GM12864 (cell line): ENCODE measurements around the gene ADCY4.

ENCODE experiments used
- DNase-seq: peaks from one replicate; pipeline ENCODE4 v3.0.0-alpha.2; 2011; ENCODE audit warnings: low read depth
- H3K4me3 ChIP-seq: 2 replicates; pipeline ENCODE4 v1.5.1; 2011; ENCODE audit warnings: mild to moderate bottlenecking, low read depth, low read length, control low read depth
- TF ChIP-seq, protein P1 (sequence below): IDR thresholded peaks from 2 replicates; pipeline ENCODE4 v1.5.1; 2011; ENCODE audit warnings: low read depth, mild to moderate bottlenecking, moderate library complexity, low read length, control low read depth, inconsistent platforms; ENCODE audit errors: missing control alignments

The ADCY4 gene

DNA sequence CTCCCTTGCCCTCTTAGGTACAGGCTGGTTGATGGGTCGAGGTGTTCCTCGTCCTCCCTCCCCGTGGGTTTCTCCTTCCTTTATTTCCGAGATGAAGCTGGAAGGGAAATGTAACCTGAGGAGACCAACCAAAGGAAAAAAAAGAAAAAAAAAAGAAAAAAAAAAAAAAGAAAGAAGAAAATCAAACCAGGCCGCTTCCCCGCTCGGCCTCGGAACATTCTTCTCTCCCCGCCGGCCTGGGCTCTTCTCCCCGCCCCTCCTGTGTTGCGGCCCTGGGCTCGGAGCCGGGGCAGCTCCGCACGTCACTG lies 31.5 kb upstream of the ADCY4 start:
- peak overlapping the region; percentile 41 for H3K4me3 ChIP-seq
- TF ChIP-seq, protein P1, sequence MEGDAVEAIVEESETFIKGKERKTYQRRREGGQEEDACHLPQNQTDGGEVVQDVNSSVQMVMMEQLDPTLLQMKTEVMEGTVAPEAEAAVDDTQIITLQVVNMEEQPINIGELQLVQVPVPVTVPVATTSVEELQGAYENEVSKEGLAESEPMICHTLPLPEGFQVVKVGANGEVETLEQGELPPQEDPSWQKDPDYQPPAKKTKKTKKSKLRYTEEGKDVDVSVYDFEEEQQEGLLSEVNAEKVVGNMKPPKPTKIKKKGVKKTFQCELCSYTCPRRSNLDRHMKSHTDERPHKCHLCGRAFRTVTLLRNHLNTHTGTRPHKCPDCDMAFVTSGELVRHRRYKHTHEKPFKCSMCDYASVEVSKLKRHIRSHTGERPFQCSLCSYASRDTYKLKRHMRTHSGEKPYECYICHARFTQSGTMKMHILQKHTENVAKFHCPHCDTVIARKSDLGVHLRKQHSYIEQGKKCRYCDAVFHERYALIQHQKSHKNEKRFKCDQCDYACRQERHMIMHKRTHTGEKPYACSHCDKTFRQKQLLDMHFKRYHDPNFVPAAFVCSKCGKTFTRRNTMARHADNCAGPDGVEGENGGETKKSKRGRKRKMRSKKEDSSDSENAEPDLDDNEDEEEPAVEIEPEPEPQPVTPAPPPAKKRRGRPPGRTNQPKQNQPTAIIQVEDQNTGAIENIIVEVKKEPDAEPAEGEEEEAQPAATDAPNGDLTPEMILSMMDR, result no peak

DNA sequence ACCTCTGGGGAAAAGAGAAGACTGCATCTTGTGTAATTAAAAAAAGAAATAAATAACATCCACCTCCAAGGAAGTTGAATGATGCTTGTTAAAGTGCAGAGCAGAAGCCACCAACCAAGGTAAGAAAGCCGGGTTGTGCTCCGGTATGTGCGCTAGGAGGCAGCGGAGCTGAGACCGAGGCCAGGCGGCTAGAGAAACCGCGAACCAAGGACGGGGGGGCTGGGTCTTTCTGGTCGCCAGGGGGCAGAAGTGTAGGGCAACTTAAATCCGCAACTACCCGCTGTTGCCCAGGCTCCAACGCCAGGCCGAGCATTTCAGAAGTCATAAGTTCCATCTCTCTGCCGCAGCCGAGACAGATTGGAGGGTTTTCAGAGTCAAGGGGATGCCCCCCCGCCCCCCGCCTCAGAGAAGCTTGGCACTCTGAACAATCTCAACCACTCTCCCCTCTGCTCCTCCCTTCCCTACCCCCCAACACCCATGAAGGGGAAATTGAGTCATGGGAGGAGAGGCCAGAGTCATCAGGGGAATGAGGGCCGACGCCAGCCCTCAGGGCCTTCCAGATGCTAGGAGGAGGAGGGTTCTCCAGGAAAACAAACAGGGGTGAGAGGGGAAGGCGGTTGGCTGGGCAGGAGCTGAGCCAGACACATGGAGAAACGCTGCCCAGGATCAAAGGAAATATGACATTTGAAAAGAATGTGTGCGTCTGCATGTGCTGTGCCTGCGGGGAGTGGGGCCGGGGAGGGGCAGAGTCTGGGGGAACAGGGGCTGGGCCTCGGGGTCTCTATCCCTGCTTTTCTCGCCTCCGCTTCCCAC lies 30.9 kb upstream of the ADCY4 start:
- H3K4me3 ChIP-seq, result peak overlapping the region; percentile 41
- TF ChIP-seq, protein P1, result peak; percentile 67
- DNase-seq, result peak; percentile 61

More for the DNA sequence above, 31.5 kb upstream of the ADCY4 start:
- DNase-seq, result no peak

DNA sequence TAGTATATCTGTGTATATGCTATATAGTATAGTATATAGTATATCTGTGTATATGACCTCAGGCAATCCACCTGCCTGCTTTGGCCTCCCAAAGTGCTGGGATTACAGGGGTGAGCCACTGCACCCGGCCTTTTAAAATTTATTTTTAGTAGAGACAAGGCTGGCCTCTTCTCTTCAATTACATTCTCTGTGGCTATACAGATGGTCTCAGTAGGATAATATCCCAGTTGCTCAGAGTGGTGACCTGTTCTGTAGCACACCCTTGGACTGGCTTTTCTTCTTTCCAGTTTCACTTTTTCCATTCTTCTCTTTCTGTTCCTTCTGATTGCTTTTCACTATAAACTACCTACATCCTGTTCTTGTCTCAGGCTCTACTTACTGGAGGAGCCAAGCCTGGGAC lies 30.0 kb upstream of the ADCY4 start:
- TF ChIP-seq, protein P1, result no peak
- no peak overlapping the region for H3K4me3 ChIP-seq
- DNase-seq, result no peak

DNA sequence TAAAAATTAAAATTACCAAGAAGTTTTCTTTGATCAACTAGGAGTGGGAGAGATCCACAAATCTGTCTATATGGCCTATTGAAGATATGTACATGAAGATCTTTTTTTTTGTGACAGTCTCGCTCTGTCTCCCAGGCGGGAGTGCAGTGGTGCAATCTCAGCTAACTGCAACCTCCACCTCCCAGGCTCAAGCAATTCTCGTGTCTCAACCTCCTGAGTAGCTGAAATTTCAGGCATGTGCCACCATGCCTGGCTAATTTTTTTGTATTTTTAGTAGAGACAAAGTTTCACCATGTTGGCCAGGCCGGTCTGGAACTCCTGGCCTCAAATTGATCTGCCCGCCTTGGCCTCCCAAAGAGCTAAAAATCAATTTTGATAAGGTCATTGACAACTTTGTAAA lies 28.5 kb upstream of the ADCY4 start:
- no peak for DNase-seq
- no peak overlapping the region for H3K4me3 ChIP-seq
- TF ChIP-seq, protein P1, result no peak

DNA sequence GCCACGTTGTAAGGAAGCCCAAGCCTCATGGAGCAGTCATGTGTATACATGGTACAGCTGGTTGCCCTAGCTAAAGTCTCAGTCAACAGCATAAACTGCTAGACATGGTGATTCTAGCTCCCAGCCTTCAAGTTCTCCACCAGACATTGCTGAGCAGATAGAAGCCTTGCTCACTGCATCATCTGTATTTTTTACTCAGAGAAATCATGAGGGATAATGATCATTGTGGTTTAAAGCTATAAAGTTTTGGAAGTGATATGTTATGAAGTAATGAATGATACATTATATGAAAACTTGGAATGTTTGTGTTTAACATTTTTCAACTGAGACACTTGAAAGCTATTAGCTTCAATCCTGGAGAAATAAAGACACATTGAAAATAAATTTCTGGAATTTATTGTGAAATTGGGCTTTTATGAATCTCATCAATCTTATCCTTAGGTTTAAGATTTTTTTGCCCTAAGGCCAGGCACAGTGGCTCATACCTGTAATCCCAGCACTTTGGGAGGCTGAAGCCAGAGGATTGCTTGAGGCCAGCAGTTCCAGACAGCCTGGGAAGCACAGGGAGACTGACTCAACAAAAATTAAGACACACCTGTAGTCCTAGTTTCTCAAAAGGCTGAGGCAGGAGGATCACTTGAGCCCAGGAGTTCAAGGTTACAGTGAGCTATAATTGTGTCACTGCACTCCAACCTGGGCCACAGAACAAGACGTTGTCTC lies 27.5 kb upstream of the ADCY4 start:
- no peak overlapping the region for H3K4me3 ChIP-seq
- TF ChIP-seq, protein P1, result no peak
- DNase-seq, result no peak

DNA sequence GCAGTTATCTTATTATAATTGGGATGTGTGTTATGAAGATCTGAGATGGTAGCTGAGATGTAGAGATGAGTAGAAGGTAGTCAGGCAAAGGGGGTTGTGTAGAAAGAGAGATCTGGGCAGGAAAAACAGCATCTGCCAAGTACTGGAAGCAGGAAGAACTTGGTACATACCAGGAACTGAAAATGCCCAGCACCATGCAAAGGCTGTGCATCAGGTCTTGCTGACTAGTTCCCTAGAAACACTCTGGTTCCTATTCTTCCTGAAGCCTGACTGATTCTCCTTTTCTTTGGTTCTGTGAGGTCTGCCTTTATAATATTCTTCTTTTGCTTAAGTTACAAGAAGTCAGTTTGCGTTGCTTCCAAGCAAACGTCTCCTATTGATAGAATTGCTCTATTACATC lies 26.5 kb upstream of the ADCY4 start:
- DNase-seq, result no peak
- TF ChIP-seq, protein P1, result no peak
- H3K4me3 ChIP-seq, result no peak overlapping the region
